ENCODE measurements around the gene FOXL1.

GRCh38 chr16:86609115-86609514 is 30.8 kb downstream of the FOXL1 start:
- TF ChIP-seq EP300 (IDR thresholded peaks at IDR 0.05; ENCODE audit: borderline replicate concordance) = no peak
- TF ChIP-seq RAD21 (IDR thresholded peaks at IDR 0.05; ENCODE audit: low read depth) = no peak
- TF ChIP-seq ZBTB7A (IDR thresholded peaks at IDR 0.05; ENCODE audit: low read depth) = no peak
- TF ChIP-seq, protein P1, sequence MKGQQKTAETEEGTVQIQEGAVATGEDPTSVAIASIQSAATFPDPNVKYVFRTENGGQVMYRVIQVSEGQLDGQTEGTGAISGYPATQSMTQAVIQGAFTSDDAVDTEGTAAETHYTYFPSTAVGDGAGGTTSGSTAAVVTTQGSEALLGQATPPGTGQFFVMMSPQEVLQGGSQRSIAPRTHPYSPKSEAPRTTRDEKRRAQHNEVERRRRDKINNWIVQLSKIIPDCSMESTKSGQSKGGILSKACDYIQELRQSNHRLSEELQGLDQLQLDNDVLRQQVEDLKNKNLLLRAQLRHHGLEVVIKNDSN (IDR thresholded peaks at IDR 0.05) = no peak
- no peak for TF ChIP-seq YY1 (IDR thresholded peaks at IDR 0.05; ENCODE audit: low read depth)
- TF ChIP-seq TCF12 (IDR thresholded peaks at IDR 0.05; ENCODE audit: low read depth) = no peak
